Activated naive CD4-positive, alpha-beta T cell treated with anti-CD3 and anti-CD28 coated beads, Interleukin-2, amount 50 U/mL, for 72 hours (primary cell): Measurements from ENCODE around the gene GDAP1L1. TPM values are rescaled to one million over a fixed set of nuclear protein-coding genes. Genes with fewer than 3 reads are reported as not detected.
"Not testable (repeated sequence)": the region's sequence is repeated elsewhere in the genome, so short reads cannot be mapped to it uniquely, and the experiment has no call there.

Experiments used
- ATAC-seq, 2 donors: fragments of 150-1000 bp; cut with Tn5 transposase; 2 replicates each; pipeline ENCODE4 v1.10.0; 2021; ENCODE audit warnings: mild to moderate bottlenecking in 2 of 2, moderate library complexity in 2 of 2
- DNase-seq, 2 donors: peaks; one replicate each; pipeline ENCODE4 v3.0.0; 2021 to 2022; ENCODE audit warnings: low spot score in 2 of 2
- H3K27ac Mint-ChIP-seq, 2 donors: one replicate each; pipeline ENCODE4 v1.8.0; 2022; ENCODE audit warnings: mild to moderate bottlenecking in 2 of 2, mixed read lengths in 2 of 2
- H3K36me3 Mint-ChIP-seq, 2 donors: one replicate each; pipeline ENCODE4 v1.8.0; 2022; ENCODE audit warnings: mixed read lengths in 2 of 2
- H3K9me3 Mint-ChIP-seq, 2 donors: one replicate each; pipeline ENCODE4 v1.8.0; 2022; ENCODE audit warnings: mixed read lengths in 2 of 2
- total RNA-seq, 2 donors: library from RNA; stranded (reverse); gene quantifications; one replicate each; pipeline ENCODE4 v1.2.3, GENCODE V29; 2022

Gene GDAP1L1
- total RNA-seq, 2 donors from 2014 or later, result not detected

GRCh38 chr20:44302736-44303135 is 55.6 kb downstream of the GDAP1L1 start:
- ATAC-seq, result no peak
- DNase-seq, result no peak
- Mint-ChIP-seq H3K9me3 (no peaks in the 10 kb centered on the region), H3K36me3 (peaks cover 0 to 4% of the 10 kb centered on the region in 2 donors), H3K27ac (no peak overlapping the region)

GRCh38 chr20:44304383-44304782 is 57.3 kb downstream of the GDAP1L1 start:
- Mint-ChIP-seq H3K27ac (no peak overlapping the region), H3K36me3 (peaks cover 0 to 4% of the 10 kb centered on the region in 2 donors), H3K9me3 (no peaks in the 10 kb centered on the region)
- no peak for DNase-seq
- no peak for ATAC-seq

GRCh38 chr20:44306927-44307326 is 59.8 kb downstream of the GDAP1L1 start:
- DNase-seq (no peak), ATAC-seq (no peak)
- no peak overlapping the region for H3K27ac Mint-ChIP-seq

GRCh38 chr20:44309763-44310663 is 62.9 kb downstream of the GDAP1L1 start:
- Mint-ChIP-seq H3K27ac (peak overlapping the region; percentile 92 to 96), H3K36me3 (peaks cover 0 to 12% of the 10 kb centered on the region in 2 donors), H3K9me3 (no peaks in the 10 kb centered on the region)
- no peak for DNase-seq
- ATAC-seq, result no peak

More at GRCh38 chr20:44306927-44307326, 59.8 kb downstream of the GDAP1L1 start:
- Mint-ChIP-seq H3K36me3 (peaks cover 0 to 12% of the 10 kb centered on the region in 2 donors), H3K9me3 (no peaks in the 10 kb centered on the region)

GRCh38 chr20:44310664-44311639 is 63.8 kb downstream of the GDAP1L1 start, which contains the start of gene FITM2:
TSS of gene FITM2 (minus strand) at chr20:44311202. CDS start at chr20:44311148, 54 bp downstream.
- DNase-seq (peak; percentile 97 to 99), ATAC-seq (peak; percentile 91 to 94)
- Mint-ChIP-seq H3K36me3 (peaks cover 0 to 12% of the 10 kb centered on the region in 2 donors), H3K9me3 (no peaks in the 10 kb centered on the region), H3K27ac (peak within 1 kb of the TSS; percentile 92 to 96)

- Mint-ChIP-seq H3K36me3 (peaks cover 0 to 8% of the 10 kb centered on the region in 2 donors), H3K9me3 (no peaks in the 10 kb centered on the region), H3K27ac (no peak overlapping the region)
- ATAC-seq (no peak), DNase-seq (no peak)
Measured at GRCh38 chr20:44314870-44315269, 67.8 kb downstream of the GDAP1L1 start.

- no peaks in the 10 kb centered on the region for H3K9me3 Mint-ChIP-seq
- DNase-seq (no peak), ATAC-seq (no peak)
- H3K36me3 Mint-ChIP-seq, result no peaks in the 10 kb centered on the region
- no peak overlapping the region for H3K27ac Mint-ChIP-seq
Measured at GRCh38 chr20:44319839-44320422, 72.8 kb downstream of the GDAP1L1 start.

GRCh38 chr20:44324343-44324742 is 77.2 kb downstream of the GDAP1L1 start:
- Mint-ChIP-seq H3K36me3 (no peaks in the 10 kb centered on the region), H3K9me3 (no peaks in the 10 kb centered on the region), H3K27ac (no peak overlapping the region)
- DNase-seq (no peak), ATAC-seq (no peak)

- Mint-ChIP-seq H3K36me3 (no peaks in the 10 kb centered on the region), H3K27ac (peak overlapping the region in 1 of 2 donors; percentile 51), H3K9me3 (no peaks in the 10 kb centered on the region)
- peak; percentile 71 to 72 for ATAC-seq
- DNase-seq, result peak in 1 of 2 donors; percentile 21
Measured at GRCh38 chr20:44326391-44327159, 79.5 kb downstream of the GDAP1L1 start.

GRCh38 chr20:44327748-44328147 is 80.6 kb downstream of the GDAP1L1 start:
- not testable (repeated sequence) for H3K36me3 Mint-ChIP-seq, H3K9me3 Mint-ChIP-seq, DNase-seq, ATAC-seq
- peak overlapping the region in 1 of 2 donors; percentile 80 for H3K27ac Mint-ChIP-seq

- Mint-ChIP-seq H3K36me3 (no peaks in the 10 kb centered on the region), H3K27ac (no peak overlapping the region), H3K9me3 (no peaks in the 10 kb centered on the region)
- ATAC-seq (no peak), DNase-seq (no peak)
Measured at GRCh38 chr20:44328428-44328827, 81.3 kb downstream of the GDAP1L1 start.

Other genes starting within 250 kb of the GDAP1L1 start
- gene JPH2, start 60.1 kb upstream of the GDAP1L1 start, total RNA-seq, result under 1 TPM in 1 of 2 donors, not detected in 1; 0.97 TPM
- gene OSER1, start 36.5 kb upstream of the GDAP1L1 start, total RNA-seq, result 10 to 100 TPM; 32.2 to 42.8 TPM
- 1 to 10 TPM; 2.3 to 2.7 TPM for gene FITM2, start 63.9 kb downstream of the GDAP1L1 start, total RNA-seq
- gene R3HDML, start 89.7 kb downstream of the GDAP1L1 start, total RNA-seq, result not detected
- not detected for gene HNF4A, start 108.4 kb downstream of the GDAP1L1 start, total RNA-seq
- gene TTPAL, start 228.6 kb downstream of the GDAP1L1 start, total RNA-seq, result 10 to 100 TPM in 1 of 2 donors, 1 to 10 TPM in 1; 7.5 to 15.4 TPM